Ishikawa (cell line): ENCODE data around the gene HNRNPH2.

ENCODE experiments used
- CEBPB ChIP-seq: IDR thresholded peaks from 2 replicates; pipeline ENCODE4 v1.6.1; 2012
- CREB1 ChIP-seq: IDR thresholded peaks from 2 replicates; pipeline ENCODE4 v1.6.1; 2012; ENCODE audit warnings: low read depth
- EP300 ChIP-seq: IDR thresholded peaks from 2 replicates; pipeline ENCODE4 v1.6.1; 2012; ENCODE audit warnings: borderline replicate concordance
- FOXM1 ChIP-seq: IDR thresholded peaks from 2 replicates; pipeline ENCODE4 v1.6.1; 2012; ENCODE audit warnings: low read depth, borderline replicate concordance
- NFIC ChIP-seq: IDR thresholded peaks from 2 replicates; pipeline ENCODE4 v1.6.1; 2012
- RAD21 ChIP-seq: IDR thresholded peaks from 2 replicates; pipeline ENCODE4 v1.6.1; 2012; ENCODE audit warnings: low read depth
- TAF1 ChIP-seq: IDR thresholded peaks from 2 replicates; pipeline ENCODE4 v1.6.1; 2012; ENCODE audit warnings: low read depth, mild to moderate bottlenecking
- TCF12 ChIP-seq: IDR thresholded peaks from 2 replicates; pipeline ENCODE4 v1.6.1; 2012; ENCODE audit warnings: low read depth
- TEAD4 ChIP-seq: IDR thresholded peaks from 2 replicates; pipeline ENCODE4 v1.6.1; 2012
- YY1 ChIP-seq: IDR thresholded peaks from 2 replicates; pipeline ENCODE4 v1.6.1; 2012; ENCODE audit warnings: low read depth
- ZBTB7A ChIP-seq: IDR thresholded peaks from 2 replicates; pipeline ENCODE4 v1.6.1; 2012; ENCODE audit warnings: low read depth
- TF ChIP-seq, protein P1 (sequence below): IDR thresholded peaks from 2 replicates; pipeline ENCODE4 v1.6.1; 2012; ENCODE audit warnings: low read depth, mild to moderate bottlenecking
- TF ChIP-seq, protein P2 (sequence below): IDR thresholded peaks from 2 replicates; pipeline ENCODE4 v1.6.1; 2012
- TF ChIP-seq, protein P3 (sequence below): IDR thresholded peaks from 2 replicates; pipeline ENCODE4 v1.6.1; 2012

DNA sequence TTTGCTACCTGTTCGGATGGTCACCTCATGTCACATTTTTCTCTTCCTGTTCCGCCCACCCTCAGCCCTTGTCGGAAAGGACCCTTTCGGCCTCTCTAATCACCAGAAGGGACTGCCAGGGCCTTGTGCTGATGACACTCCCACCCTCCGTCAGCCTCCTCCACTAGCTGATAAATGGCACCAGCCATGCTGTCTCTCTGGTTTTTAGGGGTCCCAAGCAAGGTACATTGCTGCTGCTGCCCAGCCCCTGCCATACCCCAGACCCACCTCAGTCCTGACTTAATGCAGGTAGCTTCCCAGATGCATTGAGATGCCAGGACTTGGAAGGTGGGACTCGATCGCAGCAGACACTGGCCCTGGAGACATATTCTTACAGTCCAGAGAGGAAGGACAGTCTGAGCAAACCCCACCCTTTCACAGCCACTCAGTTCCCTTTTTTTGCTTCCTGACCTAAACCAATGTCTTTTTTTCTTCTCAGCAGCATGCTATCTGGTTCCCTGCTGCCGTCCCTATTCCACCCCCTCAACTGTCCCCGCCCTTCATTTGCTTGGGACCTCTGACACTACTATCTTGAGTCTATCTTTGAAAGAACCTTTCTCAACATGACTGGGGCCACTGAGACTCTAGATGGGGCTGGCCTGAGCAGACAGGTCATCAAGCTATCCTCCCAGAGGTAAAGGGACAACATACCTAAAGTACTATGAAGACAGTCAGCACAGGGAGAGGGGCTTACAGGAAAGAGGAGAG lies 22.1 kb upstream of the HNRNPH2 start, which contains the start of gene BTK:
- TF ChIP-seq EP300 (no peak), TAF1 (no peak), YY1 (no peak), CEBPB (no peak), NFIC (no peak), FOXM1 (no peak), RAD21 (no peak), TCF12 (no peak), CREB1 (no peak), ZBTB7A (no peak), TEAD4 (no peak)
- TF ChIP-seq, protein P1, sequence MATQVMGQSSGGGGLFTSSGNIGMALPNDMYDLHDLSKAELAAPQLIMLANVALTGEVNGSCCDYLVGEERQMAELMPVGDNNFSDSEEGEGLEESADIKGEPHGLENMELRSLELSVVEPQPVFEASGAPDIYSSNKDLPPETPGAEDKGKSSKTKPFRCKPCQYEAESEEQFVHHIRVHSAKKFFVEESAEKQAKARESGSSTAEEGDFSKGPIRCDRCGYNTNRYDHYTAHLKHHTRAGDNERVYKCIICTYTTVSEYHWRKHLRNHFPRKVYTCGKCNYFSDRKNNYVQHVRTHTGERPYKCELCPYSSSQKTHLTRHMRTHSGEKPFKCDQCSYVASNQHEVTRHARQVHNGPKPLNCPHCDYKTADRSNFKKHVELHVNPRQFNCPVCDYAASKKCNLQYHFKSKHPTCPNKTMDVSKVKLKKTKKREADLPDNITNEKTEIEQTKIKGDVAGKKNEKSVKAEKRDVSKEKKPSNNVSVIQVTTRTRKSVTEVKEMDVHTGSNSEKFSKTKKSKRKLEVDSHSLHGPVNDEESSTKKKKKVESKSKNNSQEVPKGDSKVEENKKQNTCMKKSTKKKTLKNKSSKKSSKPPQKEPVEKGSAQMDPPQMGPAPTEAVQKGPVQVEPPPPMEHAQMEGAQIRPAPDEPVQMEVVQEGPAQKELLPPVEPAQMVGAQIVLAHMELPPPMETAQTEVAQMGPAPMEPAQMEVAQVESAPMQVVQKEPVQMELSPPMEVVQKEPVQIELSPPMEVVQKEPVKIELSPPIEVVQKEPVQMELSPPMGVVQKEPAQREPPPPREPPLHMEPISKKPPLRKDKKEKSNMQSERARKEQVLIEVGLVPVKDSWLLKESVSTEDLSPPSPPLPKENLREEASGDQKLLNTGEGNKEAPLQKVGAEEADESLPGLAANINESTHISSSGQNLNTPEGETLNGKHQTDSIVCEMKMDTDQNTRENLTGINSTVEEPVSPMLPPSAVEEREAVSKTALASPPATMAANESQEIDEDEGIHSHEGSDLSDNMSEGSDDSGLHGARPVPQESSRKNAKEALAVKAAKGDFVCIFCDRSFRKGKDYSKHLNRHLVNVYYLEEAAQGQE: no peak
- TF ChIP-seq, protein P2, sequence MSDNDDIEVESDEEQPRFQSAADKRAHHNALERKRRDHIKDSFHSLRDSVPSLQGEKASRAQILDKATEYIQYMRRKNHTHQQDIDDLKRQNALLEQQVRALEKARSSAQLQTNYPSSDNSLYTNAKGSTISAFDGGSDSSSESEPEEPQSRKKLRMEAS: no peak
- TF ChIP-seq, protein P3, sequence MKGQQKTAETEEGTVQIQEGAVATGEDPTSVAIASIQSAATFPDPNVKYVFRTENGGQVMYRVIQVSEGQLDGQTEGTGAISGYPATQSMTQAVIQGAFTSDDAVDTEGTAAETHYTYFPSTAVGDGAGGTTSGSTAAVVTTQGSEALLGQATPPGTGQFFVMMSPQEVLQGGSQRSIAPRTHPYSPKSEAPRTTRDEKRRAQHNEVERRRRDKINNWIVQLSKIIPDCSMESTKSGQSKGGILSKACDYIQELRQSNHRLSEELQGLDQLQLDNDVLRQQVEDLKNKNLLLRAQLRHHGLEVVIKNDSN: no peak
